HG03558 (cell line): ENCODE measurements around the gene LANCL3.
"Not testable (repeated sequence)": the region's sequence is repeated elsewhere in the genome, so short reads cannot be mapped to it uniquely, and the experiment has no call there.

Experiments
- ATAC-seq: cut with Tn5 transposase; IDR thresholded peaks from one replicate; pipeline ENCODE4 v1.9.1; 2021; ENCODE audit warnings: moderate number of reproducible peaks; ENCODE audit not compliant: unreplicated experiment; ENCODE audit errors: extremely low read depth

The LANCL3 gene

DNA sequence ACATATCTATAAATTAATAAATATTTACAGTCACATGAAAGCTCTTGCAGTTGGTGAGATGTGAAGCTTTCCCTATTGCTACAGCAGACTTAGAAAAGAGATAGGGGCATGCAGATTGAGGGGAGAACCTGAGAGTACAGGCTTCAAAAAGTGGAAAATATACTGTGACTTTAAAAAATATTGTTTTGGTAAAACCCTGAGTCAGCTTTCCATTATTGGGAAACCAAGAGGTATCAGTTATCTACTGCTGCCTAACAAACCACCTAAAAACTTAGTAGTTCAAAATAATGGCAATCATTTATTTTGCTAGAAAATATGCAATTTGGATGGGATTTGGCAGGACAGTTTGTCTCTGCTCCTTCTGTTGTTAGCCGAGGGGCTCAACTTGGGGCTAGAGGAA lies 38.3 kb downstream of the LANCL3 start:
- no peak for ATAC-seq

DNA sequence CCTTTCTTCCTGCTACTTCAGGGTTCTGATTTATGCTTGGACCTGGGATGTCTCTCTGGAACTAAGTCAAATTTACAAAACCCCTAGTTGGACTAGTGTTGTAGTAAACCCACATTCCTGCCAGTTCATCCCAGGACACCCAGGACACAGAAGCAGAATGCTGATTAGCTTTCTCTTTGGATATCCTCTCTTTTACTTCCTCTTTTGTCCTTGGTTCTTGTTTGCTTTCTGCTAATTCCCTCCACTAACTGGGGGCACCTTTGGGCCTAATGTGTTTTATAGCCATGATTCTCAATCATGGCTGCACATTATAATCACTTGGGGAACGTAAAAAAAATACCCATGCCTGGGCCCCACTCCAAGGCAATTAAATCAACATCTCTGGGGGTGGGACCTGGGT lies 42.5 kb downstream of the LANCL3 start:
- no peak for ATAC-seq

DNA sequence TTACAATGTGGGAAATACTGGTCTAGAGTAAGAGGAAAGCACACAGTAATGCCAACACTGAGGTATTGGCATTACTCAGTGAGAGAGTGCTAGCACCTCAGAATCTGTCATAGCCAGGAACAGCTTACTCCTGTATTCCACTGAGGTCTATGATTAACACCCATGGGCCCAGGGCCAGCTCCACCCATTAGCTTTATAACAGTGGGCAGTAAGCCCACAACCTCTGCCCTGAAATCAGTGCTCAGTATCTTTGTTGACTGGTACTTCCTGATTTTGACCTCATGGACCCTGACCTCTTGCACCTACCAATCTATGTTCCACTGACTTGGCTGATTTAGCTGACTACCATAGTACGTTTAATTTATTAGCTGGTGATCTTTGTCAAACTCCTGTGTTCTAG lies 56.1 kb downstream of the LANCL3 start:
- no peak for ATAC-seq

DNA sequence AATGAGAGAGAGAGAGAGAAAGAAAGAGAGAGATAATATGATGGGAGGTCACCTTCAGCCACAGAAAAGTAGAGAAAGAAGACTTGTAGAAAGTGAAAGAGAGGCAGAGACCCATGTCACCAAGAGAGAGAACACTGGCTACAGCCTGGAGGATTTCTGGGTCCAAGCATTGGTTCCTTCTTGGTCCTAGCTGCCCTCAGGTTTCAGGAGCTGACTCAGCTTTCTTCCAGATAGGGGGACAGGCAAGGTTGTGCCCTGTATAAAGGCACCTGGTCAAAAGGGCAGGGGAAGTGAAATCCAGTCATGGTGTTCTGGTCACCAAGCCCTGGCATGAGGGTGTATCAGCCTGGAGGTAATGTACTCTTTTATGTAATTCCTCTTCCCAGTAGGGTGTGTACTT lies 66.6 kb downstream of the LANCL3 start:
- ATAC-seq: no peak

DNA sequence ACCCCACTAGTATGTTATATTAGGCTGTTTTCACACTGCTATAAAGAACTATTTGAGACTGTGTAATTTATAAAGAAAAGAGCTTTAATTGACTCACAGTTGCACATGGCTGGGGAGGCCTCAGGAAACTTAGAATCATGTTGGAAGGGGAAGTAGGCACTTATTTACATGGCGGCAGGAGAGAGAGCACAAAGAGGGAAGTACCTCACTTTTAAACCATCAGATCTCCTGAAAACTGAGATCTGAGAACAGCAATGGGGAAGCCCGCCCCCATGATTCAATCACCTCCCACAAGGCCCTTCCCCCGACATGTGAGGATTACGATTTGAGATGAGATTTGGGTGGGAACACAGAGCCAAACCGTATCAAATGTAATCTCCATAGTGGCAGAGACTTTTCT lies 68.7 kb downstream of the LANCL3 start:
- ATAC-seq: no peak

DNA sequence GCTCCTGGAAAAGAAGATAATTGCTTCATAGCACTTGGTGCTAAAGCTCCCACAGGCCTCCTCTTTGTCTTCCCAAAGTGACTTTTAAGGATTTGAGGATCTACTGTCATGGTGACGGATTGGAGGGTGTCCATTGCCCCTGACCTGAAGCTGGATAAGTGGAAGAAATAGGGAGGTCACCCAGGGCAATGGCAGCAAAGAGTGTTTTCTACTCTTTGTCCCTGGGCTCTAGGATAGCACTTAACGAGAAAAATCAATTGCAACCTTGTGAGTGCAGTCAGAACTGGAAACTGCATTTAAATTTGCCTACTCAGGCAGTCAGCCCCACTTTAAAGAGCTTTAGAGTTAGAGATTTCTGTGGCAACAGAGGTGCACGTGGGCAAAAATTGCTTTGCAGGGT lies 70.4 kb downstream of the LANCL3 start:
- no peak for ATAC-seq

DNA sequence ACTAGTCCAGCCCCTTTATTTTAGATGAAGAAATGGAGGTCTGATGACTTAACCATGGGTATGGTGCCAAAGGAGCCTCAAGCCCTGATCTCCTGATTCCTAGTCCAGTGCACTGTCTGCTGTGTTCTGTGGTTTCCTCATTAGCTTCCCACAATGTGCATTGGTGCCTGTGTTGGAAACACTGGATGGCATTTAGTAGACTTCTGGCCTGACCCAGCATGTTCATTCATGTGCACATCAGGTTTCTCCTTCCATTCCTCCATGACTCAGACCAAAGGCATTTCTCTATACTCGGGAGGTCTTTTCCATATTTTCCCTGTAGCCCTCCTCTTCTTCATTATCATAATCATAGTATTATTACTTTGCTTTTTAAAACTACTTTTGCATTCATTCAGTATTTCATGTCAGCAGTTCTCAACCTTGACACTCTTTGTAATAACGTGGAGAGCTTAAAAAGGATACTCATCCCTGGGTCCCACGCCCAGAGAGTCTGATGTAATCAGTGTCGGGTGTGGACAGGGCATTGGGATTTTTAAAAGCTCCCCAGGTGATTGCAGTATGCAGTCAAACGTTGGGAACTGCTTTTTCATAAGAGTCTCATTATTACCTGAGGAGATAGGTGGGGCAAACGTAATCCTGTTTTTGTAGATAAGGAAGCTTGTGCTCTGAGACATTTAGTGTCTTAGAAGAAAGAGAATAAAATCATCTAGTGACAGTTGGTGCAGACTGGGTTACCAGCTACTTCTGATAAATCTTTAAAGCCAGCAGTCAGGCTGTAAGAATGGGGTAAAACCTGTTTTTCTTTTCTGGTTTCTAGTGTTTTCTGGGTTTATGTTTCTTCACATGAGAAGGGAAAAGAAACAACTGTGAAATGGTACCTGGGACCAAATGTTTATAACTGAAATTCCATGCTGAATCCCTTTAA lies 73.2 kb downstream of the LANCL3 start:
- no peak for ATAC-seq

DNA sequence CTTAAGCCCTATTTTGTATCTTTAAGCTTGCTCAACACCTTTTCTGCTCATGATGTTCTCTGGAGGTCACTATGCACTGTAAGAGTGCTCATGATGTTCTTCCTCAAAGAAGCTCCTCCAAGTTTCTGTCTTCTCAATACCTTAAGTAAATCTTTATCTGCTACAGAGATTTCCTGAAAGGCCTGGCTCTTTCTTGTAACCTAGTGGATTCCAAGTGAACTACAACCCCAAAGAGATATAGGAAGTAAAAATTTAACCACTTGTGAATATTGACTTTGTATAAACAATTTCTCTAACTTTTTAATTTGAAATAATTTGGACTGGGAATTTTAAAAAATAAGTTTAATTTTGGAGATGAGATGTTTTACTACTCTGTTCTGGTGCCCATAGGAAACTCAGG lies 74.8 kb downstream of the LANCL3 start:
- ATAC-seq: no peak

DNA sequence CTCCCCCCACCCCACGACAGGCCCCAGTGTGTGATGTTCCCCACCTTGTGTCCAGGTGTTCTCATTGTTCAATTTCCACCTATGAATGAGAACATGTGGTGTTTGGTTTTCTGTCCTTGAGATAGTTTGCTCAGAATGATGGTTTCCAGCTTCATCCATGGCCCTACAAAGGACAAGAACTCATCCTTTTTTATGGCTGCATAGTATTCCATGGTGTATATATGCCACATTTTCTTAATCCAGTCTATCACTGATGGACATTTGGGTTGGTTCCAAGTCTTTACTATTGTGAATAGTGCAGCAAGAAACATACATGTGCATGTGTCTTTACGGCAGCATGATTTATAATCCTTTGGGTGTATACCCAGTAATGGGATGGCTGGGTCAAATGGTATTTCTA lies 79.4 kb downstream of the LANCL3 start:
- not testable (repeated sequence) for ATAC-seq

DNA sequence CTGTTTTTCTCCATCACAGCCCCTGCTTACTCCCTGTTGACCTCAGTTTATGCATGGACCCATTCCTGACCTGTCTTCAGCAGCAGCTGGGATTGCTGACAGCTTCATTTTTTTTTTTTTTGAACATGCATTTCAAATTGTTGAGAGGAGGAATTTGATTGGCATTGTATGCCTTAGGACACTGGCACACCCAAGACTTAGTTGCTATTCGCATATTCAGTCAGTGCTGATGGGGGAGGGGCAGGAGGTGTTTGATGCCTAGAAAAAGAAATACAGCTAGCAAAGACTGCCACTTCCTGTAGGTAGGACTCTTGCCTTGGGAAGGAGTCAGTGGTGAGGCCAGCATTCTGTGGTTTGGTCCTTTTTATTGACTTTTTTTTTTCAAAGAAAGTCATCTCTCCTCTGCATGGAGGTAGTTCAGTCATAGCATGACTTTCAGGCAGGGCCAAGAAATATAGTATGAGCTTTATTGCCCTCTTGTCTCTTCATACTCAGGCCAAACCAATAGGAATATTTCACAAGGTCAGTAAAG lies 80.5 kb downstream of the LANCL3 start:
- no peak for ATAC-seq

DNA sequence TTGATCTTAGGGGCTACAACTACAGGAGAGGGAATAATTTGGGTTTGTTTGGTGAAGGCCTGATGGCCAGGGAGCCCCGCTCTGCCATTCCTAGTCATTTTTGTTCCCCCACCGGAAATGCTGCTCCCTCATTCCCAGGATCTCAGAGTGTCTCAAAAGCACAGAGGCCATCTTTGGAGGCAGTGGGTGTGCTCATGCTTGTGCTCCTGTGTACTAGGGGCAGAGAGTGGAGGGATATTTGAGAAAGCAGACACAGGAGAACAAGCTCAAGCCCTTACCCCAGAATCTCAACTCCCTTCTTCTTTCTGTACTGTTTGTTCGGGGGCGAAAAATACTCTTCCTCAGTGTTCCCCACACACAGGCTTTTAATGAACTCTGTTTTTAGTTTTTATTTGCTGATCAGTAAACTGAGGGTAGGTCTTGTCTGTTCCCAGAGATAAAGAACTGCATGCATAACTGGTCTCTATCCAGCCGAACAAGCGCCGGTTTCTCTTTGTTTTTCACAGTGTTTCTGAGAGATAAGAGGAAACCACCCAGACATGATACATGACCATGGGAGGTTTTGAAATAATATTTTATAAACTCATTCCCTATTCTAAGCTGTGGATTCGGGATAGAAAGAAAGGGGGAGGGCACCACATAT lies 81.2 kb downstream of the LANCL3 start:
- ATAC-seq: no peak

DNA sequence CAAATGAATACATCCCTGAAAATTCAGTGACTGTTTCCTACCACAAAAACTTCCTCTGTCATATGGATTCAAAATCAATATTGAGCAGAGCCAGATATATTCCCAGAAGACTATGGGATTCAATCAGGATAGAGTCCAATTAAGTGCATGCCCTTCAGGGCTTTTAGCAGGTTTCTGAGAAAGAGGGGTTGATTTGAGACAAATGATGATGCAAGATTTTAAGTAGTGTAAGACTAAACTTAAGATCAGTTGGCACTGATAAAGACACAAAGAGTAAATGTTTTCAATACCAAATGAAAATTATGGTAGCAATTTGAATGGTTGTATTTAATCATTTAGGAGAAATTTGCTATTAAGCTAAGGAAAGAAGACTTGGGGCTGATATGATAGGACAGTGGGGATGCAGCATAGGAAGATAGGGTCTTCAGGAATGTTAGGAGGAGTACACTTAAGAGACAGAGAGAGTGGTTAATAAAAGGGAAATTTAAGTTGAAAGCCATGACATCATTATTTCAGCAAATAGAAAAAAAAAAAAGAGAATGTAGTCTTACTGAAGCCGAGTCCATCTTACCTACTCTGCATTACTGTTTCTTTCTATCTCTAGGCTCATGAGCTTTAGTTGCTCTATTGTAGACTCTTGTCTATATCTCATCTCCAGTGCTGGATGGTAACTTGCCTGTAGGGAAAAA lies 82.1 kb downstream of the LANCL3 start:
- no peak for ATAC-seq

DNA sequence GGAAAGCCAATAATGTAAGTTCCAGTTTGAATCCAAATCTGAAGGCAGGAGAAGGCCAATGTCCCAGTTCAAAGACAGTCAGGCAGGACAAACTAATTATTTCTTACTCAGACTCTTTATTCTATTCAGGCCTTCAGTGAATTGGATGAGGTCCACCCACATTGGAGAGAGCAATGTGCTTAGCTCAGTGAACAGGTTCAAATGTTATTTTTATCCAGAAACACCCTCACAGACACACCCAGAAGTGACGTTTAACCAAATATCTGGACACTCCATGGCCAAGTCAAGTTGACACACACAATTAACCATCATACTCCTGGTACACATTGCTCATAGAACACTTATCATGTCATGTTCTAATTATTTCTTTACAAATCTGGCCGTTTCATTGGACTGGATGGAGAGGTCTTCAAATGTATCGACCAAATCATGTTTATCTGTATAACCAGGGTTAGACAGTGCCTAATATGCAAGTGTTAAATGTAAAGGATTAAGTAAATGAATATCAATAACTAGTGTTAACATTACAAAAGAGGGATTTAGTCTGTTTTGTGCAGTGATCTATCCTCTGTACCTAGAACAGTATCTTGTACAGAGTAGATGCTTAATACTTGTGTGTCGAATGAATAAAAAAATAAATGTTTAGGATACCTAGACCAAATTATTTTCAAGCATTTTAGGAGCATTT lies 87.0 kb downstream of the LANCL3 start:
- ATAC-seq: no peak

DNA sequence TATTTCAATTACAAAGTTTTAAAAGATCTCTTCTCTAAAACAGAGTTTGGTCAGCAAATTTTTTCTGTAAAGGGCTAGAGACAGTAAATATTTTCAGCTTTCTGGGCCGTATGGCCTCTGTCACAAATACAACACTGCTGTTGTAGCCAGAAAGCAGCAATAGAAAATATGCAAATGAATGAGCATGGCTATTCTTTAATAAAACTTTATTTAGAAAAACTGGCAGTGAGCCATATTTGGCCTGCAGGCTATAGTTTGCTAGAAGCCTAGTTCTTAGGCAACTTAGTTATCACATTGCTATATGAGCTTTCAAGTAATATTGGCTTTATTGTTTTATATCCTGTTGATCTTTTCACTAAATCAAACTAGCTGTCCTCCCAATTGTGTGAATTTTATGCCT lies 87.6 kb downstream of the LANCL3 start:
- no peak for ATAC-seq

DNA sequence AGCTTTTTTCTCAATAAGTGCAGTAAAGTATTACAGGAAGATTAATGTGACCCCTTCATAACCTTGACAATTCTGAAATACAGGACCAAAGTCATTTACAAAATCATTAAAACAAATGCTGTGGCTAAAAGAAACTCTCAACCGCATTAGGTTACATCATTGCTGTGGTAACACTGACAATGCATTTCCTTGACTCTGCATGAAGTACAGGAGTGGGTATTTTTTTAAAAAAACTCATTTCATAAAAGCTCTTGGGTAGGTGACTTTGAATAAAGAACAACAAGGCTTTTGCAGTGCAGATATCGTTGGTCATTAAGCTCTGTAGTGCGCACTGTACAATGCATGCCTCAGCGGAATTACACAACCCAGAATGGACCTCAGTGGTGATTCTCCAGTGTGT lies 90.7 kb downstream of the LANCL3 start:
- ATAC-seq: no peak

DNA sequence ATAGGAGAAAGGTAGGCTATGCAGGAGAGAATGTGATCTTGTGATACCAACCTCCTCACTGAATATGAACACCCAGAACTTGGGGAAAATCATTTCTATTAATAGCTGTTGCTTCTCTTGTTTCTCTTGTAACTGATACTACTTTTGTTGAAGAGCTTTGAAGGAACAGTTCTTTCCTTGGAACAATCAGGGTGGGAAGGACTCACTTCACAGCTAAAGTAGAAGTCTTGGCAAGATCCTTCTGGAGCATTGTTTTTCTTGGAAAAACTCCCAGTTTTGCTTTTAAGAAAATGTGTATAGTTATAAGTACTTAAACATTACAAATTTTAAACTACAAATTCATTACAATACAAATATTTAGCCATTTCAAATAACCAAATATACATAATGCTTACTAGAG lies 95.1 kb downstream of the LANCL3 start:
- ATAC-seq: no peak

DNA sequence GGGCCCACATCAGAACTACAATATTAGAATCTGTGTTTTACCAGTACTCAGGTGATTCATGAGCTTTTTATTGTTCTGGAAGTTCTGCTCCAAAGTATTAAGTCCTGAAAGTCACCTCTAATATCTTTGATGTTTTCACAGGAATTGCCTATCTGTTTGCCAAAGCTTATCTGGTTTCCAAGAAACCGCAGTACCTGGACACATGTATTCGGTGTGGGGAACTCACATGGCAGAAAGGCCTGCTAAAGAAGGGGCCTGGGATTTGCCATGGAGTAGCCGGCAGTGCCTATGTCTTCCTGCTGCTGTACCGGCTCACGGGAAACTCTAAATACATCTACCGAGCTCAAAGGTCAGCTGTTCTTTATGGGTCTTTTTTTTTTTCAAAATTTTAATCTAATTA lies 95.7 kb downstream of the LANCL3 start:
- no peak for ATAC-seq

DNA sequence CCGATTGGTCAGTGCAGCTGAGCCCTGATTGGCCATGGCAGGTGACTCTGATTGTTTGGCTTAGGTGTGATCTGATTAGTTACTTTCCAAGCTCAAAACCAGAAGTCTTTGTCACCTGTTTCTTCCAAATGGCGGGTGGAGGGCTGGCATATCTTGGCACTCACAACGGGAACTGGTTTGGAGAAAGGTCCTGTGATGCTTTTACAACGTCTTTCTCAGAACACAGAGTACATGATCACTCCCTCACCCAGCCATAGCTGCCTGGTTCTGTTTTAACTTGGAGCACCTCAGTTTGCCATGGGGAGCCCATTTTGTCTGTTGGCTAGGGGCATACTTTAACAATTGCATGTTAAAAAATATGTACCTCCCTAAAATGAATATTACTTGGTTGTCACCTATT lies 101.1 kb downstream of the LANCL3 start:
- ATAC-seq: no peak

DNA sequence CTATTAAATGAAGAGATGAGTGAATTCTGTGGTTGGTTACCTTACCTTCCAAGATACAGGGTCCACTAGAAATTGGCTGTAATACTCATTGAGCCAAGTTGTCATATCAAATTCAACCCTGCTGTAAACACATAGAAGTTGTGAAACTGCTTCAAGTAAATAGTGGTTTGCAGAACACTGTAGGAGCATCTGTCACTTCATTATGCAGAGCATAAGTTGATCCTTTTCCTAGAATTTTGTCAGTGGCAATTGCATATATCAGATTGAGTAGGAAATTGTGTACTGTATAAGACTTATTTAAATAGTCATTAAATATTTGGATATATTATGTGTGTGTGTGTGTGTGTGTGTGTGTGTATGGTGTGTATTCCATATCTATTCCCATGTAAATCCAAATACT lies 105.3 kb downstream of the LANCL3 start:
- no peak for ATAC-seq

DNA sequence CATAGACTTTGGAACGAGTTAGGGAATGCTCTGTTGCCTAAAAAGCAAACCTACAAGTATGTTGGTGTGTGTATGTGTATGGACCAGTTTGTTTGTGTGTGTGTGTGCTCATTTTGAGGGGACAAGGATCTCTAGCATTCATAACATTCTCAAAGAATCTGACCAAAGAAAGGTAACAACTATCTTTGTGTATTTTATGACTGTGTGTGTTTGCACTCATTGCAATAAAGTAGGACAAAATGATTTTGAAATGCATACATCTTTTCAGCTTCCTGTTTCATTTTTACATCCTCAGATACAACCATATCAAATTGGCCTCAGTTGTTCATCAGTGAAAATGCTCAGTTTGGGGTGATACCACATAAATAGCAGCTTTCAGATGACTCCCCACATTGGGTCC lies 105.8 kb downstream of the LANCL3 start:
- no peak for ATAC-seq
